Spleen (tissue), 7 donors: ENCODE measurements around the gene ZDBF2.

ENCODE experiments used
- POLR2A ChIP-seq, 3 donors: fragments of 450-650 bp; IDR thresholded peaks; one replicate each; pipeline ENCODE4 v1.5.1; 2017; ENCODE audit warnings: antibody characterized with exemption in 3 of 3, mild to moderate bottlenecking in 1 of 3
- POLR2AphosphoS5 ChIP-seq, 3 donors: sonication (generic); formaldehyde crosslinking; IDR thresholded peaks; one replicate each; pipeline ENCODE4 v1.5.1; 2017; ENCODE audit warnings: antibody characterized with exemption in 3 of 3
- TF ChIP-seq, protein P1 (sequence below), 11 experiments: fragments of 200-600 bp in 7 of 11; fragments of 450-650 bp in 4 of 11; sonication (generic) in 4 of 11; IDR thresholded peaks in 8 of 11; conservative IDR thresholded peaks in 3 of 11; 1 replicate in 7 of 11; 2 replicates in 4 of 11; pipeline versions ENCODE4 v1.4.0 to v1.8.0; 2016 to 2021; ENCODE audit warnings: antibody characterized with exemption in 11 of 11, inconsistent platforms in 4 of 11, mild to moderate bottlenecking in 1 of 11
- donor health status: DM: no; HTN: no; CAD: no; lungs with moderate emphysema.
- donor health status: DM: no; HTN: no; CAD: no.
- donor health status: DM: no; HTN: no; CAD: no.

DNA sequence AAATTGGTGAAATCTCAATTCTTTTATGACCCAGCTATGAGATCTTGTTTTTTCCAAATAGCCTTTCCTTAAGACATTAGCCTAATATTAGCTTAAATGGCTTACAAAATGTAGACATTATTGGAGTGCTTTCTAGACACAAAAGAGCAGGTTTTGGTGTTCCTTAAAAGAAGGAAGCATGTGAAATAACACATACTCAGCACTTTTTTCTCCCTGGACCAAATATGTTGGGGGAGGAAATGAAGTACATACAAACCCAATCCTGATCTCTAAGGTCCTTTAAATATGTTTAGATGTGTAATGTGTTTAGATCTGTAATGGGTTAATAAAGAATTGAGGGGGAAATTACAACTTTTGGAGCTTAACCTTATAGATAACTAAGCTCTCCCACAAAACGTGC lies 3.4 kb upstream of the ZDBF2 start:
- TF ChIP-seq, protein P1, sequence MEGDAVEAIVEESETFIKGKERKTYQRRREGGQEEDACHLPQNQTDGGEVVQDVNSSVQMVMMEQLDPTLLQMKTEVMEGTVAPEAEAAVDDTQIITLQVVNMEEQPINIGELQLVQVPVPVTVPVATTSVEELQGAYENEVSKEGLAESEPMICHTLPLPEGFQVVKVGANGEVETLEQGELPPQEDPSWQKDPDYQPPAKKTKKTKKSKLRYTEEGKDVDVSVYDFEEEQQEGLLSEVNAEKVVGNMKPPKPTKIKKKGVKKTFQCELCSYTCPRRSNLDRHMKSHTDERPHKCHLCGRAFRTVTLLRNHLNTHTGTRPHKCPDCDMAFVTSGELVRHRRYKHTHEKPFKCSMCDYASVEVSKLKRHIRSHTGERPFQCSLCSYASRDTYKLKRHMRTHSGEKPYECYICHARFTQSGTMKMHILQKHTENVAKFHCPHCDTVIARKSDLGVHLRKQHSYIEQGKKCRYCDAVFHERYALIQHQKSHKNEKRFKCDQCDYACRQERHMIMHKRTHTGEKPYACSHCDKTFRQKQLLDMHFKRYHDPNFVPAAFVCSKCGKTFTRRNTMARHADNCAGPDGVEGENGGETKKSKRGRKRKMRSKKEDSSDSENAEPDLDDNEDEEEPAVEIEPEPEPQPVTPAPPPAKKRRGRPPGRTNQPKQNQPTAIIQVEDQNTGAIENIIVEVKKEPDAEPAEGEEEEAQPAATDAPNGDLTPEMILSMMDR (IDR thresholded peaks at IDR 0.05 in 8 of 11, conservative IDR thresholded peaks at IDR 0.05 in 3 of 11) = no peak
- TF ChIP-seq POLR2A (IDR thresholded peaks at IDR 0.05) = no peak
- TF ChIP-seq POLR2AphosphoS5 (IDR thresholded peaks at IDR 0.05) = no peak
